Measurements from ENCODE around the gene CSRP2.

CSRP2 gene

DNA sequence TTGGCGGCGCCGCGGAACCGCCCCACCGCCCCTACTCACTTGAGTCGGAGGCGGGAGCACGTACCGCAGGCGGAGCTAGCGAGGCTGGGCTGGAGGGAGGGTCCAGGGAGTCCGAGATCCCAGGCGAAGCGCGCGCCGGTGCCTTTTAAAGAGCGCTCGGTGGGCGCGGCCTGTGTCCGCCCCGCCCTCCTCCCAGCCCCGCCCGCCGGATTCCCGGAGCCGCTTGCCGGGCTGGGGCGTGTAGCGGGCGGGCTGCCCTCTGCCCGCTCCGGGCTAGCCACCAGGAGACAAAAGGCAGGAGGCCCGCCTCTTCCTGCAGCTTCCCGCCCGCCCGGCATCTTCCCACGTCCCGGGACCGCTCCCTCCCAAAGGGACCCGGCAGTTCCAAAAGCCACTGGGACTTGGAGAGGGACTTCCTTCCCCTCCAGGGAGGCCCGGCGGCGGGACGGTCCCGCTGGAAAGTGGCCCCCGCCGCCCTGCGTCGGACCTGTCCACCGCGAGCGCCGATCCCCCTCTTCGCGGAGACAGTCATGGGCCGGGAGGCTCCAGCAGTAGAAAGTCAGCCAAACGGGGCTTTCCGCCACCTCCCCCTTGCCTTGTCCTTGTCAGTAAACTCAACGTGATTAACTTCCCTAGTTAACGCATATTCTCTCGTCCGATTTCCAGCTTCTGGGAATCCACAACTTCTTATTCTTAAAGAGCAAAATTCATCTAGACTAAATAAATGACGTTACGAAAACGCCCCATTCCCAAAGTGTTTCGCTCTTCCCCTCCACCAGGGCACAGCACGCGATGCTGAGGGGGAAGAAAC lies at the start of gene CSRP2:
Gene CSRP2 (minus strand): TSS at position 121 of the 811 bp plus-strand sequence. CDS start 12,759 bp downstream, outside the sequence.
- Histone ChIP-seq H3K4me1 (ENCODE audit: control insufficient read depth in 1 of 2, insufficient read depth in 2 of 2, low read length in 2 of 2) (no peaks in the 10 kb centered on the region), H3K4me3 (ENCODE audit: low read depth in 1 of 2, low read length in 2 of 2) (peak within 1 kb of the TSS; percentile 78 to 80), H3K36me3 (ENCODE audit: control insufficient read depth in 1 of 2, insufficient read depth in 2 of 2, low read length in 2 of 2) (no peaks in the 10 kb centered on the region), H3K9me3 (ENCODE audit: control insufficient read depth in 1 of 2, low read length in 2 of 2) (peaks cover 0 to 4% of the 10 kb centered on the region in 2 donors), H3K27me3 (ENCODE audit: low read depth, low read length) (no peaks in the 10 kb centered on the region), H3K27ac (ENCODE audit: low read length) (peak within 1 kb of the TSS; percentile 82)

DNA sequence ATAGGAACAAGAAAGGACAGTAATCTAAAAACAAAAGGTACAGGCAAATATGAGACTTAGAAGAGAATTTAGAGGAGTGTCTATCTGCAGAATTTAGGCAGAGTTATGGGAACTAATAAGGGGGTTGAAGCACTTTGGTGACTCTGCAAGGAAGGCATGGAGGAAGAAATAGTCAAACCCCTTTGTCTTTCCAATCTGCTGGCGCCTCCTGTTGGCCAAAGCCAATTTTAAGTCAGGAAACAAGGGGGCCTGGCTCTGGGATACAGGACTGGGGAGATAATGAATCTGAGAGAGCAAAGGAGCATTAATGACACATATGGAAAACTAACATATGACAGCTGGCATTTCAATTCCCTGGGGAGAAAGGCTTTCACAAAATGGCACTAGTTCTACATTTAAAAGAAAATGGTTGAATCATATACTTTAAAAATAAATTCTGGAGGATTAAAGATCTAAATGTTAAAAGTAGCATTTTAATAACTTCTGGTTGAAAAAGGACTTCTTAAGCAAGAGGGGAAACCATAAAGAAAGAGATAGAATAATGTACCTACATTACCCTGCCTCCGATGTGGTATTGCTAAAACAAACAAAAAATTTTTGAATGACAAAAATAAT lies 48.5 kb upstream of the CSRP2 start:
- Histone ChIP-seq H3K27ac (ENCODE audit: low read length) (no peak overlapping the region), H3K4me3 (ENCODE audit: low read depth in 1 of 2, low read length in 2 of 2) (no peak overlapping the region), H3K27me3 (ENCODE audit: low read depth, low read length) (no peaks in the 10 kb centered on the region), H3K9me3 (ENCODE audit: control insufficient read depth in 1 of 2, low read length in 2 of 2) (no peaks in the 10 kb centered on the region), H3K36me3 (ENCODE audit: control insufficient read depth in 1 of 2, insufficient read depth in 2 of 2, low read length in 2 of 2) (no peaks in the 10 kb centered on the region), H3K4me1 (ENCODE audit: control insufficient read depth in 1 of 2, insufficient read depth in 2 of 2, low read length in 2 of 2) (no peaks in the 10 kb centered on the region)

DNA sequence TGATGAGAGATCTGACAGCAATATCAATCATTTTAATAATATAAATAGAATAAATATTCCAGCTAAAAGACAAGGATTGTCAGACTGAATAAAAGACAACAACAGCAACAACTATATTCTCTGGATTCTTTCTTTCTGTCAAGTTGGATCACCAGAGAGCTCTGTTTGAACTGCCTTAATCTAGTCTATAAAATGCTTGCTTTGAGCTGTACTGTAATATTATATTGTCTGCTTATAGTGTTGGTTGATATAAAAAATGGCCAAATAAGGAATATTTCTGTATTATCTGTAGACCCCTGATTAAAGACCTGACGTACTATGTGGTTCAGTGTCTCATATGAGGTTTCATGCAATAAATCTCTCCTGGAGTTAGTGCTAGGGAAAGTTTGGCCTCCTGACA lies 46.3 kb upstream of the CSRP2 start:
- no peak overlapping the region for H3K4me3 ChIP-seq (ENCODE audit: low read depth in 1 of 2, low read length in 2 of 2)
- no peak overlapping the region for H3K27ac ChIP-seq (ENCODE audit: low read length)
- H3K27me3 ChIP-seq (ENCODE audit: low read depth, low read length) = no peaks in the 10 kb centered on the region
- H3K4me1 ChIP-seq (ENCODE audit: control insufficient read depth in 1 of 2, insufficient read depth in 2 of 2, low read length in 2 of 2) = no peaks in the 10 kb centered on the region
- H3K36me3 ChIP-seq (ENCODE audit: control insufficient read depth in 1 of 2, insufficient read depth in 2 of 2, low read length in 2 of 2) = no peaks in the 10 kb centered on the region
- no peaks in the 10 kb centered on the region for H3K9me3 ChIP-seq (ENCODE audit: control insufficient read depth in 1 of 2, low read length in 2 of 2)

DNA sequence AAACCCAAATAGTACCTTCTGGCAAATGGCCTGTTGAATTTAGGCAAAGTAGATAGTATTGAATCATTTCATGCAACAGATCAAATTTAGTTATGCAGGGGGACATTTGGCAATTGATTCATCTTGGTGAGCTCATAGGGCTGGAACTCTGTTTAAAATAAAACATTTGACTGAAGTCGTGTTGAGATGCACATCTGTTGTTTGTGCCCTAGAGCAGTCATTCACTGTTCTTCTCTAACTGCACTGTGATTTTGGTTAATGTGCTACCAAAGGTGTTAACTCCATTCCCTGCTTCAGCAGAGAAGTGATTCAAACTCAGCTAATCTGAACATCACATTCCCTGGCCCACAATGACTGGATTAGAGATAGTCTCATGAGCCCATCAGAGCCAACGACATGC lies 44.0 kb upstream of the CSRP2 start:
- Histone ChIP-seq H3K27ac (ENCODE audit: low read length) (no peak overlapping the region), H3K9me3 (ENCODE audit: control insufficient read depth in 1 of 2, low read length in 2 of 2) (no peaks in the 10 kb centered on the region), H3K27me3 (ENCODE audit: low read depth, low read length) (no peaks in the 10 kb centered on the region), H3K36me3 (ENCODE audit: control insufficient read depth in 1 of 2, insufficient read depth in 2 of 2, low read length in 2 of 2) (no peaks in the 10 kb centered on the region), H3K4me1 (ENCODE audit: control insufficient read depth in 1 of 2, insufficient read depth in 2 of 2, low read length in 2 of 2) (no peaks in the 10 kb centered on the region), H3K4me3 (ENCODE audit: low read depth in 1 of 2, low read length in 2 of 2) (no peak overlapping the region)

DNA sequence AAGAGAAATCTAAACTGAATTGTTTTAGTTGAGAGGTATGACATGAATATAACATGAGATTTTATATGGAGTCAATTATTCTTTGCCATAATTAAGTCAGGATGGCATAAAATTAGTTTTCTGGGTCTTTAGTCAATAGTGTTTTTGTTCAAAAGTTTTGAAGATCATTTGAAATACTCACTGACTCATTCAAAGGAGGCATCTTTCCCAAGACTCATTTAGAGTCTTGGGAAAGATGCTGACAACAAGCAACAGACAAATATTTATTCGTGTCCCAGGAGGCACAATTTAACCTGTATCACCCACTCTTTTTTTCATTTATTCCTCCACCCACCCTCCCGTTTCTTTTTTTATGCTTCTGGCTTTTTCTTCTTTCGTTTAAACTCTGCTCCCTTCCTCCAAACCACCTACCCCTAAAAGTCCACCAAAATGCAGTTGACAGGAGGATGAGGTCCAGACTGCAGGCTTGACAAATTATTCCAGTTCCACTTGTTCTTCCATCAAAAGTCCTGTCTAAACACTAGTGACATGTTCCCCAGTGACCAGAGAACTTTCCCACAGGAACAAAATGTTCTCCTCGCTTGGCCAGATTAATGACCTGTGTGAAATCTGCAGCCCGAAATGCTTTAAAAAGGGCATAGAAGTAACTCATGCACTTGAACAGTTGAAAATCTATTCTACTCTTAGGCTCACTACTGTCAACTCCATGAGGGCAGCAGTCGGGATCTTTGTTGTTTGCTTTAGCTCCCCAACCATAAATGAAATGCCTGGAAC lies 43.3 kb upstream of the CSRP2 start:
- H3K27ac ChIP-seq (ENCODE audit: low read length) = no peak overlapping the region
- no peaks in the 10 kb centered on the region for H3K36me3 ChIP-seq (ENCODE audit: control insufficient read depth in 1 of 2, insufficient read depth in 2 of 2, low read length in 2 of 2)
- H3K27me3 ChIP-seq (ENCODE audit: low read depth, low read length) = no peaks in the 10 kb centered on the region
- H3K9me3 ChIP-seq (ENCODE audit: control insufficient read depth in 1 of 2, low read length in 2 of 2) = no peaks in the 10 kb centered on the region
- H3K4me3 ChIP-seq (ENCODE audit: low read depth in 1 of 2, low read length in 2 of 2) = no peak overlapping the region
- H3K4me1 ChIP-seq (ENCODE audit: control insufficient read depth in 1 of 2, insufficient read depth in 2 of 2, low read length in 2 of 2) = no peaks in the 10 kb centered on the region

DNA sequence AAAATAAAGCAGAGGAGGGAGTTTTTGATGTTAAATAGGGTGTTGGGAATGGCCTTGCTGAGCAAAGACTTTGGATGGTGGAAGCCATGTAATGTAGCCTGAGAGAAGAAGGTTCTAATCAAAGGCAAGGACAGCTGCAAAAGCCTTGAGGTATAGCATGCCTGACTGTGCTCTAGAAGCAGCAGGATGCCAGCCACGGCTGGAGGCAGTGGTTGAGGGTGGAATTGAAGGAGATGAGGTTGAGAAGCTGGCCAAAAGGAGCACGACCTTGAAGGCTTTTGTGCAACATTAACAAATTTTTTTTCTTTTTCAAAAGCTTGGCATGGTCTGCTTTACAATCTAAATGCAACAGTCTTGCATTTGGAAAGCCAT lies 42.3 kb upstream of the CSRP2 start:
- no peaks in the 10 kb centered on the region for H3K9me3 ChIP-seq (ENCODE audit: control insufficient read depth in 1 of 2, low read length in 2 of 2)
- H3K27me3 ChIP-seq (ENCODE audit: low read depth, low read length) = no peaks in the 10 kb centered on the region
- H3K4me3 ChIP-seq (ENCODE audit: low read depth in 1 of 2, low read length in 2 of 2) = no peak overlapping the region
- peaks cover 0 to 2% of the 10 kb centered on the region in 2 donors for H3K4me1 ChIP-seq (ENCODE audit: control insufficient read depth in 1 of 2, insufficient read depth in 2 of 2, low read length in 2 of 2)
- no peaks in the 10 kb centered on the region for H3K36me3 ChIP-seq (ENCODE audit: control insufficient read depth in 1 of 2, insufficient read depth in 2 of 2, low read length in 2 of 2)
- no peak overlapping the region for H3K27ac ChIP-seq (ENCODE audit: low read length)

DNA sequence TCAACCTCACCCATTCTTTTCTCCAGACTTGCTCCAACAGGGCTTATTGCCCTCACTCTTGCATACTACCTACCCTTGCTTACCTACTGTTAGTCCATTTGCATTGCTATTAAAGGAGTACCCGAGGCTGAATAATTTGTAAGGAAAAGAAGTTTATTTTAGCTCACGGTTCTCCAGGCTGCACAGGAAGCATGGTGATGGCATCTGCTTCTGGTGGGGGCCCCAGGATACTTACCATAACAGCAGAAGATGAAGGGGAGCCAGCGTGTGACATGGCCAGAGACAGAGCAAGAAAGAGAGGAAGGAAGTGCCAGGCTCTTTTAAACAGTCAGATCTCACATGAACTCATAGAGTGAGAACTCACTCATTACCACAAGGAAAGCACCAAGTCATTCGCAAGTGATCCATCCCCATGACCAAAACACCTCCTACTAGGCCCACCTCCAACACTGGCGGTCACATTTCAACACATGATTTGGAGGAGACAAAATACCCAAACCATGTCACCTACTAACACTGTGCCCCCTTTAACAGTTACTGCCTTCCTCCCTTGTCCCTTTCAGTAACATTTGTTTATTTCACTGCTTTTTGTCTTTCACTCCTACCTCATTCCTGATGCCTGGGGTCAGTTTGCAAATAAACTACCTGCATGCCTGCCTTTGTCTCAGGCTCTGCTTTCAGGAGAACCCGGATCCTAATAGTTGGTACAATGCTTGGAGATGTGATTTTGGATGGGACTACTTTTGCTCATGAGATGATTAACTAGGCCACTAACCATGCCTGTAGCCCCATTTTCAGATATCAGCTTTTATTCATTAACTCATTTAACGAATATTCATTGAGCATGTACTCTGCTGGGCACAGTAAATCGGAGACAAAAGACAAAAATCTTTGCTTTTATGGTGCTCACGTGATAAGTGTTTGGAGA lies 41.6 kb upstream of the CSRP2 start:
- H3K27ac ChIP-seq (ENCODE audit: low read length) = no peak overlapping the region
- H3K4me1 ChIP-seq (ENCODE audit: control insufficient read depth in 1 of 2, insufficient read depth in 2 of 2, low read length in 2 of 2) = peaks cover 0 to 5% of the 10 kb centered on the region in 2 donors
- no peak overlapping the region for H3K4me3 ChIP-seq (ENCODE audit: low read depth in 1 of 2, low read length in 2 of 2)
- no peaks in the 10 kb centered on the region for H3K9me3 ChIP-seq (ENCODE audit: control insufficient read depth in 1 of 2, low read length in 2 of 2)
- H3K27me3 ChIP-seq (ENCODE audit: low read depth, low read length) = no peaks in the 10 kb centered on the region
- no peaks in the 10 kb centered on the region for H3K36me3 ChIP-seq (ENCODE audit: control insufficient read depth in 1 of 2, insufficient read depth in 2 of 2, low read length in 2 of 2)

DNA sequence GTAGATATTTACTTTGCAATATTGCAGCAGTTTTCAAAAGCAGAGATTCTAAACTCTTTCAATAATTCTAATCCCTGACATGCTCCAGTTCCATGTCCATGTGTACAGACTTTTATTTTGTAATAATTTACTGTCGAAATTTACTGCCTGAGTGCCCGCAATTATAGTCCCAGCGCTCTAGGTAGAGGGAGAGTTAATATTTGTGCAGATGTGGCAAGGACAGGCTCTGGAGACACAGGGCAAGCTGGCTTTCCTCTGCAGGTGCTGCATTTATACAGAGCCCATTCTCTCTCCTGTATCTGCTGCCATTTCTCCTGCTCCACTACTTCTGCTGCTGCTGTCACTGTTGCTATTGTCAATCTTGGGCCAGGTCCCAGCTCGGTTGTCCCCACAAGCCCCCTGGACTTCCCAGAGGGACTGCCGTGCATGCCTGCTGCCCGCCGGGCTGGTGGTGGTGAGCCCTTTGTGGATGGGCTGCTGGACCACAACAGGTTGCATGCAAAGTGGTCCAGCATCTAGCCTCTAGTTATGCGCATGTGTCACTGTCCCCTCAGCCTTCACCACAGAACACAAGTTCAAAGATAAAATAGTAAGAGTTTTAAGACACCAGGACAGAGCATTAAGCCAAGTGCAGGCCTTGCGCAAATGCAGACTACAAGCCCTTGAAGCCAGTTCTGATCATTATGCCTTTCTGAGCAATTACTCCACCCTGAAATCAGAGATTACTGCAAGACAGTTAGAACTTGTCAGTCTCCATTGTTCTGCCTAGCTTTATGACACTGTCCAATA lies 40.8 kb upstream of the CSRP2 start:
- H3K36me3 ChIP-seq (ENCODE audit: control insufficient read depth in 1 of 2, insufficient read depth in 2 of 2, low read length in 2 of 2) = no peaks in the 10 kb centered on the region
- H3K27me3 ChIP-seq (ENCODE audit: low read depth, low read length) = no peaks in the 10 kb centered on the region
- H3K4me3 ChIP-seq (ENCODE audit: low read depth in 1 of 2, low read length in 2 of 2) = no peak overlapping the region
- H3K27ac ChIP-seq (ENCODE audit: low read length) = no peak overlapping the region
- H3K4me1 ChIP-seq (ENCODE audit: control insufficient read depth in 1 of 2, insufficient read depth in 2 of 2, low read length in 2 of 2) = peaks cover 0 to 5% of the 10 kb centered on the region in 2 donors
- no peaks in the 10 kb centered on the region for H3K9me3 ChIP-seq (ENCODE audit: control insufficient read depth in 1 of 2, low read length in 2 of 2)

DNA sequence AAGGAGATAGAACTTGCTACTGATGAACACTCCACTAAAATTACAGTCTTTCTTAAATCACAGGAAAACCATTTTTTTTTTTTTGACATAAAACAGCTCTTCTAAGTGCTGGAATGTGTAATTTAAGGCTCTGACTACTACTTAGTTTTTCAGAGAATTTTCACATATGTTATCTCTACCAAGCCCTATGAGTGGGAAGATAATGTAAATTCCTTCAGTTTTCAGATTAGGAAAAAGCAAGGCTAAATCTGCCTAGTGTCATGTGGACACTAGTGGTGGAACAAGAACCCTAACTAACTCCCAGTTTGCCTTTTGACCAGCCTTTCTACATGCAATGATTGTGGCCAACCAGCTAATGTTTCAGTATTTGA lies 37.3 kb upstream of the CSRP2 start:
- Histone ChIP-seq H3K9me3 (ENCODE audit: control insufficient read depth in 1 of 2, low read length in 2 of 2) (no peaks in the 10 kb centered on the region), H3K27ac (ENCODE audit: low read length) (no peak overlapping the region)

DNA sequence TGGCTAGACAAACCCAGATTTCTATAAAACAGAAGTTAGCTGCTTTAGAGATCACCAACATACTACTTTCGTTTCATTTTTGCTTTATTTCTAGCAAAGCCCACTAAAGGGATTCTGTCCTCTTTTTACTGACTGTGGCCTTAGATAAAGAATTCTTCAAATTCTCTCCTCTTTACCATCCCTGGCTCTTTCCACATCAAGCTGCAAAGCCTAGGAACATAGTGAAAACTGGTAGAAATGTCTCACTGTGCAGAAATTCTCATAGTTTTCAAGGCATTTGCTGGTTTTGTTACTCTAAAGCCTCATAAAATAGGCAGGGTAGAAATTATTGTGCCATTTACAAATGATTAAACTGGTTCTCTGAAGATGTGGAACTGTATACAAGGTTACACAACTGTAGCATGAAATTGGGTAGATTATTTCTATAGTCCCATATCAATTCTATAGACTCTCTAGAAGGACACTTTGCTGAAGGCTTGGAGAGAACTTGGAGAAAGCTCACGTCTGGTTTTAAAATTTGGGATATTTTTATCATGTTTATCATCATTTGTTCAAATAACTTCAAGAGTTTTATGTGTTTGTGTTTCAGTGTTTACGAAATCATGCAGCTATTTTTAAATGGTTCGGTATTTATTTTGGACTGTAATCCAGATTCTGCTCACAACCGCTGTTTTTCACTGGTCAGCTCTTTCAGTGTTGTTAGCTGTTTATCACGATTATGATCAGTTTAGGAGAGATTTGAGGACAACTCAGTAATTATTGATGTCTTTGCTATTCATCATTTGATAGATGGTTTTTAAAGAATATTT lies 36.7 kb upstream of the CSRP2 start:
- Histone ChIP-seq H3K4me3 (ENCODE audit: low read depth in 1 of 2, low read length in 2 of 2) (no peak overlapping the region), H3K27ac (ENCODE audit: low read length) (no peak overlapping the region), H3K9me3 (ENCODE audit: control insufficient read depth in 1 of 2, low read length in 2 of 2) (no peaks in the 10 kb centered on the region)

More for the DNA sequence above, 37.3 kb upstream of the CSRP2 start:
- Histone ChIP-seq H3K4me1 (ENCODE audit: control insufficient read depth in 1 of 2, insufficient read depth in 2 of 2, low read length in 2 of 2) (peaks cover 0 to 5% of the 10 kb centered on the region in 2 donors), H3K4me3 (ENCODE audit: low read depth in 1 of 2, low read length in 2 of 2) (no peak overlapping the region), H3K36me3 (ENCODE audit: control insufficient read depth in 1 of 2, insufficient read depth in 2 of 2, low read length in 2 of 2) (no peaks in the 10 kb centered on the region), H3K27me3 (ENCODE audit: low read depth, low read length) (no peaks in the 10 kb centered on the region)

More for the DNA sequence above, 36.7 kb upstream of the CSRP2 start:
- H3K27me3 ChIP-seq (ENCODE audit: low read depth, low read length) = no peaks in the 10 kb centered on the region
- H3K36me3 ChIP-seq (ENCODE audit: control insufficient read depth in 1 of 2, insufficient read depth in 2 of 2, low read length in 2 of 2) = no peaks in the 10 kb centered on the region
- peaks cover 0 to 5% of the 10 kb centered on the region in 2 donors for H3K4me1 ChIP-seq (ENCODE audit: control insufficient read depth in 1 of 2, insufficient read depth in 2 of 2, low read length in 2 of 2)

Data from muscle layer of duodenum (tissue), 2 donors.